Smooth muscle cell (in vitro differentiated cells): ENCODE measurements around the gene ATP6AP2. TPM values are rescaled to one million over a fixed set of nuclear protein-coding genes. Genes with fewer than 3 reads are reported as not detected.
"Not testable (repeated sequence)": the region's sequence is repeated elsewhere in the genome, so short reads cannot be mapped to it uniquely, and the experiment has no call there.

Source experiments
- DNase-seq: peaks from one replicate; lab custom pipeline; 2025; ENCODE audit not compliant: unreplicated experiment; lab: John Stamatoyannopoulos, UW
- H2AFZ ChIP-seq: fragments of 200-600 bp; sonication (generic); 2 replicates; pipeline ENCODE4 v1.6.0; 2016; ENCODE audit warnings: antibody characterized with exemption, low read depth, mild to moderate bottlenecking
- H3F3A ChIP-seq: fragments of 200-600 bp; sonication (generic); 2 replicates; pipeline ENCODE4 v1.6.0; 2017; ENCODE audit warnings: antibody characterized with exemption, low read depth
- H3K27ac ChIP-seq: fragments of 200-600 bp; sonication (generic); 2 replicates; pipeline ENCODE4 v1.5.1; 2016; ENCODE audit warnings: low read depth, mild to moderate bottlenecking
- H3K27me3 ChIP-seq: fragments of 200-600 bp; sonication (generic); 2 replicates; pipeline ENCODE4 v1.6.1; 2016; ENCODE audit warnings: low read depth, mild to moderate bottlenecking
- H3K36me3 ChIP-seq: fragments of 200-600 bp; sonication (generic); 2 replicates; pipeline ENCODE4 v1.5.1; 2016; ENCODE audit warnings: low read depth
- H3K4me1 ChIP-seq: fragments of 200-600 bp; sonication (generic); 2 replicates; pipeline ENCODE4 v1.5.1; 2016; ENCODE audit warnings: low read depth
- H3K4me2 ChIP-seq: fragments of 200-600 bp; sonication (generic); 2 replicates; pipeline ENCODE4 v1.6.0; 2016; ENCODE audit warnings: mild to moderate bottlenecking
- H3K4me3 ChIP-seq: fragments of 200-600 bp; sonication (generic); 2 replicates; pipeline ENCODE4 v1.5.1; 2016; ENCODE audit warnings: mild to moderate bottlenecking
- H3K79me2 ChIP-seq: fragments of 200-600 bp; sonication (generic); 2 replicates; pipeline ENCODE4 v1.6.0; 2016; ENCODE audit warnings: low read depth, mild to moderate bottlenecking
- H3K9ac ChIP-seq: fragments of 200-600 bp; sonication (generic); 2 replicates; pipeline ENCODE4 v1.6.0; 2016; ENCODE audit warnings: low read depth
- H3K9me3 ChIP-seq: fragments of 200-600 bp; sonication (generic); replicated peaks from 2 replicates; pipeline ENCODE4 v1.5.1; 2016; ENCODE audit warnings: low read depth
- H4K20me1 ChIP-seq: fragments of 200-600 bp; sonication (generic); 2 replicates; pipeline ENCODE4 v1.6.0; 2016; ENCODE audit warnings: low read depth
- CTCF ChIP-seq: fragments of 200-600 bp; sonication (generic); IDR thresholded peaks from 2 replicates; pipeline ENCODE4 v1.5.1; 2017; ENCODE audit warnings: borderline replicate concordance, mild to moderate bottlenecking, antibody characterized with exemption; ENCODE audit not compliant: insufficient read depth, poor library complexity, severe bottlenecking
- WGBS: methylation state at CpG from one replicate; pipeline ENCODE4 v1.1.7; 2016; ENCODE audit warnings: low lambda C conversion rate; 5-methylcytosine and 5-hydroxymethylcytosine counted together
- polyA plus RNA-seq: library from polyadenylated mRNA; unstranded; fragments of >200 nt; fragmentation: Nextera tagmentation; extraction: Ambion mirVana; gene quantifications from 2 replicates; pipeline ENCODE4 v1.2.1, GENCODE V29; 2016
- total RNA-seq: library from RNA; depleted of rRNA; stranded (reverse); fragments of >200 nt; gene quantifications from 2 replicates; pipeline ENCODE4 v1.2.3, GENCODE V29; 2014

Gene ATP6AP2
- total and polyA plus RNA-seq, 2 experiments from 2014 or later: 164 to 207 TPM

- Histone ChIP-seq H3K27ac (no peak overlapping the region), H4K20me1 (no peaks in the 10 kb centered on the region), H2AFZ (no peak overlapping the region), H3K4me1 (no peaks in the 10 kb centered on the region), H3K36me3 (no peaks in the 10 kb centered on the region), H3F3A (no peaks in the 10 kb centered on the region), H3K27me3 (no peaks in the 10 kb centered on the region), H3K79me2 (no peaks in the 10 kb centered on the region), H3K9me3 (no peaks in the 10 kb centered on the region), H3K4me3 (no peak overlapping the region), H3K9ac (no peak overlapping the region), H3K4me2 (no peak overlapping the region)
- TF ChIP-seq CTCF: no peak
- no peak for DNase-seq
- 67% methylated on average over 3 of the region's 3 CpGs for WGBS
Measured at GRCh38 chrX:40571600-40571999, 9.2 kb upstream of the ATP6AP2 start.

GRCh38 chrX:40573763-40574162, 7.0 kb upstream of the ATP6AP2 start:
- peak; percentile 27 for TF ChIP-seq CTCF
- Histone ChIP-seq H3K4me3 (no peak overlapping the region), H3K9ac (no peak overlapping the region), H2AFZ (no peak overlapping the region), H3K36me3 (no peaks in the 10 kb centered on the region), H3F3A (no peaks in the 10 kb centered on the region), H3K27me3 (no peaks in the 10 kb centered on the region), H3K27ac (no peak overlapping the region), H4K20me1 (no peaks in the 10 kb centered on the region), H3K4me1 (no peaks in the 10 kb centered on the region), H3K4me2 (no peak overlapping the region), H3K79me2 (no peaks in the 10 kb centered on the region), H3K9me3 (no peaks in the 10 kb centered on the region)
- DNase-seq: no peak
- 39% methylated on average over 2 of the region's 2 CpGs for WGBS

- H3K79me2 ChIP-seq, H4K20me1 ChIP-seq, DNase-seq, H3F3A ChIP-seq, H3K9ac ChIP-seq, H3K9me3 ChIP-seq, H3K4me2 ChIP-seq, H3K36me3 ChIP-seq, H2AFZ ChIP-seq, H3K27me3 ChIP-seq, H3K27ac ChIP-seq, H3K4me3 ChIP-seq, H3K4me1 ChIP-seq: not testable (repeated sequence)
- 67% methylated on average over 2 of the region's 2 CpGs for WGBS
Measured at GRCh38 chrX:40575411-40575810, 5.4 kb upstream of the ATP6AP2 start.

GRCh38 chrX:40576291-40576690, 4.5 kb upstream of the ATP6AP2 start:
- Histone ChIP-seq H3K4me3 (no peak overlapping the region), H4K20me1 (no peaks in the 10 kb centered on the region), H3K4me1 (peaks cover 3% of the 10 kb centered on the region), H3K4me2 (no peak overlapping the region), H3F3A (no peaks in the 10 kb centered on the region), H3K9me3 (no peaks in the 10 kb centered on the region), H3K9ac (no peak overlapping the region), H3K27me3 (no peaks in the 10 kb centered on the region), H3K36me3 (no peaks in the 10 kb centered on the region), H2AFZ (no peak overlapping the region), H3K27ac (no peak overlapping the region), H3K79me2 (peaks cover 2% of the 10 kb centered on the region)
- 44% methylated on average over 3 of the region's 3 CpGs for WGBS
- no peak for DNase-seq
- TF ChIP-seq CTCF: no peak
